Measurements from ENCODE around the gene SORCS2.

DNA sequence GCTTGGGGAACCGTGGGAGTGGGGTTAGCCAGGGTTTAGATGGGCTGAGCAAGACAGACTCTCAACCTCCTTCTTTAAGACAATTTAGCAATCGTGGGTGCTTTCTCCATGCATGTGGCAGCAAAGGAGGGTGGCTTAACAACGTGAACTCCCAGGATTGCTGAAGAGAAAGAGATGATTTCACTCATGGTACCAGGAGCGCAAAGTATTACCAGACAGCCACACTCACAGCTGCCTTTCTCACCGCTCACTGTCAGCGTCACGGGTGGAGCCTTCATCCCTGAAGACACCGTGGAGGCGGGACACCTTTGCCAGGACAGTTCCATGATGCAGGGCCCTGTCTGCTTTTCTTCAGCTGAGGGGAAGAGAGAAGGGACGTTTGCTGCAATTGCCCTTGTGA, 454.8 kb downstream of the SORCS2 start:
- no peak for TF ChIP-seq POLR2A (IDR thresholded peaks at IDR 0.05; ENCODE audit: low read length)
- TF ChIP-seq GATA1 (IDR thresholded peaks at IDR 0.05; ENCODE audit: low read depth, low read length), result no peak
